ENCODE data around the gene LRRN2.
"Not testable (repeated sequence)": the region's sequence is repeated elsewhere in the genome, so short reads cannot be mapped to it uniquely, and the experiment has no call there.

The LRRN2 gene

DNA sequence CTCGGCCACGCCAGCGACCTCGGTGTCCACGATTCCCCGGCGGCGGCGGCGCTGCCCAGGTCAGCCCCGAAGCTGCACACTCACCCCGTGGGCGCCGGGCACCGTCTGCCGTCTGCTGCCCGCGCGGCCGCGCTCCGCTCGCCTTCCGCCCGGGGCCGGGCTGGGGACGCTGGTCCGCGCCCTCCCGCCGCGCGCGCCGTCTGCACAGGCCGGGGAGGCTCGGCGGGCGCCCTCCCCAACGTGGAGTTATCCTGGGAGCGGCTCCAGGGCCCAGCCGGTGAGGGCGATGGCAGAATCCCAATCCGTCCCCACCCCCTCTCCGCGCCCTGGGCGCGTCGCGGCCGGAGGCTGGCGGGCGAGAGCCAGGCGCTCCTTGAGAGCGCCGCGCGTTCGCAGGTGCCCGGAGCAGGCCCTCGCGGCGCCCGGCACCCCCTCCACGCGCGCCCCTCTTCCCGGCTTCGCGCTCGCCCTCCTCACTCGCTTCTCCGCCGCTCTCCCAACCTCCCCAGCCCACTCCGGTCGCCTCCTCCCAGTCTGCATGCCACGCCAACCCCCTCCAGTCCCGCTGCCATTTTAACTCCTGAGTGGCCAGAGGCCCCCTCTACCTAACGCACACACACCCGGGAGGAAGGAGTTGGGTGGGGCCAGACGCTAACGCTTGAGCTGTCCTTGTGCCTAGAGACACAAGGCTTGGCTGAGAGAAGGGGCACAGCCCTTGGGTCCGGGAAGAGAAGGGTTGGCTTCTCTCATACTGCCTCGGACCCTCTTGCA is at the start of gene LRRN2:
TSS of gene LRRN2 (minus strand) at position 503 of the 771 bp plus-strand sequence. CDS start 65,746 bp downstream, outside the sequence.
- no peak for DNase-seq (ENCODE audit: low read depth in 2 of 2)

DNA sequence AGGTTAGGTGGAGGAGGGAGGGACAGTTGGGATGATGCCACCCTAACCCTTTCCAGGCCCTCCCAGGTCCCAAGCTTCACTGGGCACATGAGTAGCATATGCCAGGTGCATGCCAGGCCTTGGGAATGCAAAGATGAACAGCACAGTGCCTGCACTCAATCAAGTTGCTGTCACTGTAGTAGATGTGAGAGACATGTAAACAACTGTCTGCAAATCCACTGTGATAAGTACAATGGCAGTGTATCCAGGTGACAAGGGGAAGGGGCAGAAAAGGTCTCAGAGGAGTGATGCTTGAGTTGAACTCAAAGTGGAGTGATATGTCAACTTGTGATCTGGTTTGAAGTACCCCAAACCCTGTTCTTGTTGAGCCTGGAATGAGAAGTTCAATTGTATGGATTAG is 49.5 kb upstream of the LRRN2 start:
- DNase-seq (ENCODE audit: low read depth in 2 of 2): no peak

DNA sequence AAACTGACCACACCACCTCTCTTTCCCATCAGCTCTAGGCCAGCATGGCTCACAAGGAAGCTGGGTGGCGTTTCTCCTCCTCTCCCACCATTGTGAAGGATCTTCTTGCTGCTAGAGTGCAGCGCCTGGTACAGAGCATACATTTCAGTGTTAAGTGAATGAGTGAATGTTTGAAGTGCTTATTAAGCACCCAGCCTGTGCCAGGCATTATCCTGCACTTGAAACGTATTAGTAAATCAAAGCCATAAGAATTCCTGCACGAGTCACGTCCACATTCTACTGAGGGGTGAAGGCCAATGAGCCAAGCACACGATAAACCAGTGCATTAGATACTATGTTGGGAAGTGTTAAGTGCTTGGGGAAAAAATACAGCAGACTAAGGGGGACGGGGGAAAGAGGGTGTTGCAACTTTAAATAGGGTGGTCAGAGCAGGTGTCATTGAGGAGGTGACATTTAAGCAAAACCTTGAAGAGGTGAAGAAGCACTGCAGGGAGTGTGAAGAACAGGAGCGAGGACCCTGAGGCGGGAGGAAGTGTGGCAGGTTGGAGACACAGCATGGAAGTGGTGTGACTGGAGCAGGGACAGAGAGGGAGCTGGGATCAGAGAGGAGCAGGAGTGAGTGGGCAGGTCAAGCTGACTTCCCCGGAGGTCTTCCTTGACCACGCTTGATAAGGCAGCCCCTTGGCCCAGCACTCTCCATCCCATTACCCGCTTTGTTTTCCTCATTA is 48.5 kb upstream of the LRRN2 start:
- DNase-seq (ENCODE audit: low read depth in 2 of 2): no peak

DNA sequence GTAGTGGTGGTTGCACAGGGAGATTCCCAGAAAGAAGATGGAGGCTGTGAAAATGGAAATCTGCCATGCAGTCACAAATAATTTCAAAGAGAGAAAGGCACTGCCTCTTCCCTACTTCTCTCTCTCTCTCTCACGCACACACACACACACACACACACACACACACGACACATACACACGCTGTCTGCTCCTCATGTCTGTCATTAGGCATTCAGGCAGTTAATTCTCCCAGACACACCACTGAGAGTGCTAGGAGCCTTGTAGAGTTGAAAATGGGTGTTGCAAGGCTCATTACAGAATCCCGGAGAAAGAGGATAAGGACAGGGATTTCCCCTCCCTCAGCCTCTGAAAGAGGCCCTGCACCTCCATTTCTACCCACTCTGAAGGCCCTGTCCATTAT is 47.8 kb upstream of the LRRN2 start:
- no peak for DNase-seq (ENCODE audit: low read depth in 2 of 2)

DNA sequence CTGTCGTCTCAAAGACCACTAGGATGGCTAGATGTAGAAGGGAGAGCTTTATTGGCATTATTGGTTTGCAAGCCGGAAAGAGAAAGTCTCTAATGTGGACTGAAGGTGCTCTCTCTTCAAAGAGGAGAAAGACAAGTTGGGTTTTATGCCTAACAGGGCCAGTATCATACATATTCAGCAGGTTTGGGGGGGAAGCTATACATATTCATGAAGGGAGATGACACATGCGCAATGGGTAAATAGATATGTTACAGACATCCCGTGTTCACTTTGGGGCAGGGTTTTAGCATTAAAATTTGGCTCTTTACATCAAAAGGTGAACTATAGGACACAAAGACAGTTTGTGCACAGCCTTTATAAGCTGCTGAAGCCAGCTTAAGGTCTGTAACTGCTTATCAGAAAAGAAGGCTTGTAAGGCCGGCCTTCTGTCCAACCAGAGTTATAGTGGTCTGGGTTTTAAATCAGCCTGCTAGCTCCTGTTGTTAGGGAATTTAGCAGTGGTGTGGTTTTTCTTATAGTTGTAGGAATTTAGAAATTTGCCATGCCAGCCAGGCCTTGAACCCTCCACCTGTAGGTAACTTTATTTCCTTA is 46.5 kb upstream of the LRRN2 start:
- no peak for DNase-seq (ENCODE audit: low read depth in 2 of 2)

DNA sequence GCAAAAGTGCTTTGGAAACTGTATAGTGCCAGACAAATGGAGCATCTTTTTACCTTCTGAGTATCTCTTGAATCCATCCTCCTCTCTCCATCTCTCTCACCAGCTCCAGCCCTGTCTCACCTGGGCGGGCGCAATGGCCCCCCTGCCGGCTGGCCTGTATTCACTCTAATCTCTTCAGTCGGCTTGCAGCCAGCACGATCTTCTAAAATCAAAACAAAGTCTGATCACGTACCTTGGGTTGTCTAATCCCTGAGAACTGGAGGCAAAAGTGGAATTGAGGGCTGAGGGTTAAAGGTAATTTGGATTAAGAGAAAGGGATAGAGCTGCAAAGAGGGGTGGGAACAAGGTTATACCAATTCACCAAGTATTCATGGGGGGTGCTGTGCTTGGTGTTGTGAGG is 46.0 kb upstream of the LRRN2 start:
- no peak for DNase-seq (ENCODE audit: low read depth in 2 of 2)

DNA sequence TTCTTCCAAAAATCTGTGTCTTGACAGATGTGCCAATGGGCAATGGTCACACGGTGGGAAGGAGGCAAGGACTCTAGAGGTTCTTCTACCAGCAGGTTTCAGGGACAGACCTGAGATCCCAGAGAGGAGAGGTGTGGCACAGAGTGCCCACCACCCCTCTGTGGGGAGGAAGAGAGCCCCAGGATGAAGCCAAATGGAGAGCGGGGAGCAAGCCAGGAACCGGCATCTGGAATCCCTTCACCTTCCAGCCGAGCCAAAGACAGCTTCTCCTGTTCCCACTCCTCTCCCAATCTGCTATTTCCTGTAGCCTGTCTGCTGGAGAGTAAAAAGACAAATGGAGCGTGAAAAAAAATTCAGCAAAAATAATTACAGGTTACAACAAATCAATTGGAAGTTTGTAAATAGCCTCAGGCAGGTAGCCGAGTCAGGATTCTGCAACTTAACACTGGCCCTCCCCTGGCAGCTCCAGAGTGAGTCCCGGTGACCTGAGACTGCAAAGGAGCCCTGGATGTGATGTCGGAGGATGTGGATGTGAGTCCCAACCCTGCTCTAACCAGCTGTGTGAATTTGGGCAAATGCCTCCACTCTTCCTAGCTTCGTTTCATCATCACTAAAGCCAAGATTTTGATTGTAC is 45.4 kb upstream of the LRRN2 start:
- no peak for DNase-seq (ENCODE audit: low read depth in 2 of 2)

DNA sequence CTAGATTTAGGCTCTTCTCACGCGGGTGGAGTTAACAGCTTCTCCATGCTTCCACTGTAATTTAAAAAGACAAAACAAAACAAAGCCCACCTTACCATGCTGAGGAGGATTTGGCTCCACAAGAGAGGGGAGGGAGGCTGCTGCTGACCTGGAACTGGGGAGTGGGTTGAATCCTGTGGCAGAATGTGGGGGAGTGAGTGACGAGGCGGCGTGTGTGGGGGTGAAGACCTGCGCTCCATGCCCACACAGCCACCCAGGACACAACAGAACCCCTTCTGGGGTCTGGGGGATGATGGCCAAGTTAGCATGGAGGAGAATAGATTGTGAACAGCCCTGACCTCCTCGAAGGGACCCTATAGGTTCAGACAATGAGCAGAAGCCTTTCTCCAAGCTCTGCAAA is 44.0 kb upstream of the LRRN2 start:
- DNase-seq (ENCODE audit: low read depth in 2 of 2): no peak

DNA sequence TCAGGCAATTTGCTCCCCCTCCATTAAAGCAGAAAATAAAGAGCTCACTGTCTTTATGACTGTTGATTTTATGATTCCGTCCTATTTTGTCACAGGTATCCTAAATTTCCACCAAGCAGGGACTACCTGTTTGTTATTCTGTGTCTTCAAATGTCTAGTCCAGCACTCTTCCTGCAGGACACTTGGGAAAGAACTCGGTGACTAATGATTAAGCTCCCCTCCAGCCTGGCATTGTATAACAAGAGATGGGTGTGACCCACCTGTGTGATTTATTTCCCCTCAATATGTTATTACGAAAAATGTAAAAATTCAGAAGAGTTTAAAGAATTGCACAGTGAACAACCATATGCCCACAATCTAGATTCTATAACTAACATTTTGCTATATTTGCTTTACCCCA is 42.9 kb upstream of the LRRN2 start:
- DNase-seq (ENCODE audit: low read depth in 2 of 2): no peak

DNA sequence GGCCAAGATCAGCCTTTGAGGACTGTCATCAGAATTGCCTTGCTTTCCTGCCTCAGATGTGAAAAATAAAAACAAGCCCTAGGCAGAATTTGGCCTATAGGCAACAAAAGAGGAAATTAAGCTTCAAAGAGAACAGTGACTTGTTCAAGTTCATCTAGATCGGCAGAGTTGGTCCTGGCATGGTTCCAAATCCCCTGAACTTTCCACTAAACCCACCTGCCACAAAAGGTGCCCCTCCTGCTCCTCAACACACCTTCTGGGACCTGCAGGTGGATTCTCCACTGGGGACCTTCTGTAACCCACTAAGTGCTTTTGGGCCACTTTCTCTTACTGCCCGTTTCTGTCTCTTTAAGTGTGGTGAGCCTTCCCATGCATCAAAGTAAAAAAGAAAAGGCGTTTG is 42.5 kb upstream of the LRRN2 start:
- no peak for DNase-seq (ENCODE audit: low read depth in 2 of 2)

DNA sequence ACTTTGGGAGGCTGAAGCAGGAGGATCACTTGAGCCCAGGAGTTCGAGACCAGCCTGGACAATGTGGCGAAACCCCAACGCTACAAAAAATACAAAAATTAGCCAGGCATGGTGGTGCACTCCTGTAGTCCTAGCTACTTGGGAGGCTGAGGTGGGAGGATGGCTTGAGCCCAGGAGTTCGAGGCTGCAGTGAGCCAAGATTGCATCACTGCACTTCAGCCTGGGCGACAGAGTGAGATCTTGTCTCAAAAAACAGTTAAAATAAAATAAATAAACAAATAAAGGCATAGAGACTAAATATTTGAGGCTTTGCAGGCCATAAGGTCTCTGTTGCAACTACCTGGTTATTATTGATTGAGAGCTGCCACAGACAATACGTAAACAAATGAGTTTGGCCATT is 41.9 kb upstream of the LRRN2 start:
- DNase-seq (ENCODE audit: low read depth in 2 of 2): not testable (repeated sequence)

DNA sequence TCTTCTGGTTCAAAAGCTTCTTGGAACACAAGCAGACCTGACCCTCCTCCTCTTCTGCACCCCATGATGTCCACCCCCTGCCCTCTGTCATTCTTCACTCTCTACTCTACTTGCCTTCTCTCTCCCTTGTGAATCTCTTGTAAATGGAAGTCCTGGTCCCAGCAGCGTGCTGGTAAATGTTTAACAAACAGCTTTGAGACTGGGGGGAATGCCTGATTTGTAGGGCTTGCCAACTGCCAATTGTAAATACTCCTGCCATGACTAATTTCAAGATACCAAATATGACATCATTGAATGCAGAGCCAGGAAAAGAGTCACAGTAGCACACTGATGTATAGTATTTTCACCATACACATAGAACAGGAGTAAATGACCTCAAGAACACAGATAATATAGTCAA is 40.9 kb upstream of the LRRN2 start:
- no peak for DNase-seq (ENCODE audit: low read depth in 2 of 2)

DNA sequence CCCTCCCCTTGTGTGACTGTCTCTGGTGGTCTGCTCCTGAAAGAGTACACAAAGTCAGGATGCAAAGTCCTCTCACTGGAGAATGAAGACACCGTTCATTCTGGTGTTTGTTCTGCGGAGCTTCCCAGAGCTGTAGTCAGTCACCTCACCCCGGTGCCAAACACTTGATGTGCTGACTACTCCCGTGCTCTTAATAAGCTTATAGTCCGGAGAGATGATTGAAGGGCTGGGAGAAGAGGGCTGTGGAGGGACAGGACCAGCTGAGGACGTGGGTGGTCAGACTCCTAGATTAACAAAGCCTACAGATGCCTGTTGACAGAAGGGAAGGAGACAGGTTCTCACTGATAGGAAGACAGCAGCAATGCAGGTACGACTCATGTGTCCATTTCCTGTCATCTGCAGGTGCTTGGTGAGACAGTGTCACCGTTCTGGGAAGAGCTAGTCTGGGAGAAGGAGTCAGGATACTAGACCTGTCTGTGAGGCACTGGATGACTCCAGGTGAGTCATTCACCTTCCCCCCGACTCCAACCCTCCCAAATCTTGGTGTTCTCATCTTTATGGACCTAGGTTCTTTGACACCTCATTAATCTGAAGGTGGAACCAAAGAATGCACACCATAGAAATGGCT is 40.4 kb upstream of the LRRN2 start:
- DNase-seq (ENCODE audit: low read depth in 2 of 2): no peak

DNA sequence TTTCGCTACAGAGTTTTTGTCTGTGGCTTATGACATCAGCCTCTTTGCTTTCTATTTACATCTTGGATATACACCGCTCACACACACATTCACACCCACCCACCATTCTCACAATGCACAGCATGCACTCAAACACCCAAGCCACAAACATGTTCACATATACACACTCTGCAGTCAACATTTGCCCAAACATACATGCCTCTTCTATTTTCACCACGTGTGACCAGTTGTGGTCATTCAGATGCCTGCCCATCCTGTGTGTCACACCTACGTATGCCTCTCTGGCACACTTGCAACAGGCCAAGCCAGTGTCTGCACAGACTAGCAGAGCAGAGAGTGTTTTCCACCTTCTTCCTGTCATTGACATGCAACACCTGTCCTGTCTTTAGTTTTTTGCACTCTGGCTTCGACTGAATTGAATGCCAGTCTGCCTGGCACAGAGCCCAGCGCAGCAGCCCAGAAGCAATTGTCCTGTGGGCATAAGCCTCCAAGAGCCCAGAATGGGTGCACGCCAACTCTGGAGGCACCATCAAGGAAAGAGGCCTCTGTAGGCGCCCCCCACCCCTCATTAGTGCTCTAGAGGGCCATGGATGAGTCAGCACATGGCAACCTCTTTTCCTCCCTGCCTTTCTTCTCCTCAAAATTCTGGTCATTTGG is 37.7 kb upstream of the LRRN2 start:
- no peak for DNase-seq (ENCODE audit: low read depth in 2 of 2)

DNA sequence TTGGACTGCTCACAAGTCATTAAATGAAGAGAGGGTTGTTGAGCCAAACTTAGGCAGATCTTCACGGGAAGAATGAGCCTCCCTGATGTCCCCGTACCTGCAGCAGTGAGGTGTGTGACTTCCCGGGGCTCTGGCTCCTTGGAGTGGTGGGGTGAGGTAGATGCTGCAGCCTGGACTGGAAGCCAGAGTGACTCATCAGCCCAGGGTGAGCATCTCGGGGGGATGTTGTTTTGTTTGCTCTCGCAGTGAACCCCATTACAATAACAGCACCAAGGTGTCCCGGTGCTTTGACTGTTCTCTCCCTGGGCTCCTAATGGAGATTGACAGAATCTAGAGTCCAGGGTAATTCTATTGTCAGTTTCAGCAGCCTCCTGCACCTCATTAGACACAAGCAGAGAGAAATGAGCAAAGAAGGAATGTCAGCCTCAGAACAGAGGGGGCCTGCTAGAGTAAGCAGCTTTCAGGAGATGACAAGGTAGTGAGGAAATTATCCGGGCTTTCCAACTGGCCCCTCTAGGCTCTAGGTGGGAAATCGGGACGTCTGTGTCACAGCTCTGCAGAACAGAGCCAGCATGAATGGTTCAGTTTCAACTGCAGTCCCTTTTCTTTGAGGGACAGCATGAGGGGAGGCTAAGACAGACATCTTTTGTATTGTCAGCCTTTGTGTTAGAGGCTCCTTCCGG is 36.0 kb upstream of the LRRN2 start:
- DNase-seq (ENCODE audit: low read depth in 2 of 2): no peak

DNA sequence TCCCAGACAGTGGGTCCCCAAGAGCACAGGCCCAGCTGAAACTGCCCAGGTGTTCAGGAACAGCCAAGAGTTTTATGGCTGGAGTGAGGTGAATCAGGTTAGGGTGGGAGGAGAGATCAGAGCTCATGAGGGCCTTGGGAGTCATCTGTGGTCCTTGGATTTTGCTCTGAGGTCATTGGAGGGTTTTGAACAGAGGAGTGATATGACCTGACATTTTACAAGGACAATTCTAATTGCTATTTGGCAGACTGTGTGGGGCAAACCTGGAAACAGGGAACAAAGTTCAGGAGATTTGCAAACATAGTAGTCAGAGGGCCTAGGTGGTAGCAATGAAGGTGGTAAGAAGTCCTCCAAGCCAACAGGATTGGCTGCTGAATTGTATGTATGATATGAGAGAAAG is 31.1 kb upstream of the LRRN2 start:
- DNase-seq (ENCODE audit: low read depth in 2 of 2): no peak

DNA sequence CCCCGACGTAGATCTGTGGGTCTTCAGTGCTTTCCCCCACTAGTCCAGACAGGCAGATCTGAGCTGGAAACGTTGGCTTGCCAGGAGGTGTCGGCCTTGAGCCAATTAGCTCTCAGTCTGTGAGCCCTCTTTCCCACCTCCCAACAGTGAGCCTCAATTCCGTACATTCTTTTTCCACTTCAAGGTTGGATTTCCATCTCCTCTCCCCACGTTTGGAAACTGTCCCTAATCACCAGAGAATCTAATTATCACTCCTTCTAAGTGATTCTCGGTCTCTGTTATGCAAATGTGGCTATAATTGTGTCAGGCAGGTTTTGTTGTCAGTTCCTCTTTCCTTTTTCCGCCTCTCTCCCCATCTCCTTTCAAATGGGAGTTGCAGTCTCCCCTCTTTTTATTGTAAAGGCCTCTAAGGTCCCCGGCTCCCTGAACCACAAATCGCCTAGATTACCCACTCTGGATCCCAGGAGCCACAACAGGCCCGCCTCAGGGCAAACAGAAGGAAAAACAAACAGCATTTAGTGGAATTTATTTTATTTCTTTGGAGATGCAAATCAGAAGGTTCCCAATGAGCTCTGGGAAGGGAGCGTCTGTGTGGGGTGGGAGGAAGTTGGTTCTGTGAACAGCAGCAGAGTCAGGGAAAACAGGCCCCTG is 29.4 kb upstream of the LRRN2 start:
- no peak for DNase-seq (ENCODE audit: low read depth in 2 of 2)

DNA sequence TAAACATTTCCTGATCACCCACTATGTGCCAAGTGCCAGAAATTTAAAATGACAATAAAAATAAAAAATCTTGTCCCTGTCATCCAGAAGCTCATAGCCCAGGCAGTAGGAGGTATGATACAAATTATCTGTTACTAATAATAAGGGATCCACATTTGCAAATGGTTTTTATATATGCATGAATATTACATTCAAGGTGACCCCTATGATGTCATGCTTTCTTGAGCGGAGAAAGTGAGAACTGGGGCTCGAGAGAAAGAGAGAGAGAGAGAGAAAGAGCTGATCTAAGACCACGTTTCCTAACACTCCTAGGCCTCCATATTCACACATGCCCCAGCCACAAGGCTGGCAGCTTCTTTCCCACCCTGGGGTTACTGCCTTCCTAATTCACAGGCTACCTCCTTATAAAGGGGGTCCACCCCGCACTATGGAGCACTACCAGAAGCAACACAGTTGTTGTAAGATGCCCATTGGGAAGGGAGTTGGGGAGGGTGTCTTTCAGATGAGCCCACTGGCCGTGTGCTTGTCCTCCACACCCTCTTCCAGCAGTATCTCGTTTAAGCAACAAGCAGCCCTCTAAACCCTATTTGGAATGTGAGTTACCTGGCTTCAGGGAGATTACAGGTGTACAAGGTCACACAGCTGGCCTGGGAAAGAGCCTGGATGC is 28.8 kb upstream of the LRRN2 start:
- DNase-seq (ENCODE audit: low read depth in 2 of 2): no peak

DNA sequence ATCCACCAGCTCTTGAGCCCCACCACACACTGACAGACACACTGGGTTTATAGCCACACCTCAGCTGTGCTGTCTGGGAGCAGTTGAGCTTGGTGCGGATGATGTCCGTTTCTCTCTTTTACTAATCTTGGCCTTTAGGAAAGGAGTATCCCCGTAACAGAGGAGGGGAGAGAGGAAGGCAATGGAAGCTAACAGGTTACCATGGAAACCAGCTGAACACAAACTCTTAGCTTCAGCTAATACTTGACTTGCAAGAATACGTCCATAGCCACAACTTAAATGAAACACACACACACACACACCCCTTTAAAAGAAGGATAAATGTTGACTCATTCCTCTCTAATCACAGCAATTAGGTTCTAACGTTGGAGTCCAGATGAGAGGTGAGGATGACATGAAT is 28.0 kb upstream of the LRRN2 start:
- DNase-seq (ENCODE audit: low read depth in 2 of 2): no peak
